GM12878 (cell line): ENCODE measurements around the gene GALNTL6. TPM values are rescaled to one million over a fixed set of nuclear protein-coding genes. Genes with fewer than 3 reads are reported as not detected.
A peak's percentile ranks its signal among the peaks of the same experiment; 100 is the strongest.

Source experiments
- ATAC-seq: fragments of 200-7000 bp; cut with Tn5 transposase; 3 replicates; pipeline ENCODE4 v1.9.1; 2020; ENCODE audit warnings: mild to moderate bottlenecking, moderate library complexity
- BruUV-seq: library from RNA; stranded (reverse); fragments of 400-500 nt; replicated peaks from 2 replicates; lab custom pipeline; 2021; lab: Mats Ljungman, UMichigan
- CTCF ChIA-PET: fragments of 300-600 bp; sonication (Branson Sonifier 250); formaldehyde crosslinking; extraction: SDS; loops from one replicate; lab custom pipeline; 2021; ENCODE audit warnings: inconsistent platforms; lab: Yijun Ruan, JAX
- POLR2A ChIA-PET: fragments of 350-600 bp; formaldehyde crosslinking; extraction: SDS; loops from one replicate; lab custom pipeline; 2021; ENCODE audit warnings: inconsistent platforms; lab: Charles Lee
- RAD21 ChIA-PET: fragments of 300-600 bp; sonication (Branson Sonifier 250); formaldehyde crosslinking; loops from one replicate; lab custom pipeline; 2023; ENCODE audit warnings: antibody characterized with exemption; ENCODE audit not compliant: unreplicated experiment; lab: Charles Lee
- SMC1A ChIA-PET: fragments of 300-600 bp; sonication (Branson Sonifier 250); formaldehyde crosslinking; loops from one replicate; lab custom pipeline; 2023; ENCODE audit not compliant: unreplicated experiment, uncharacterized antibody; lab: Charles Lee
- DNase-seq: peaks from one replicate; pipeline ENCODE4 v3.0.0-alpha.2; 2011; ENCODE audit warnings: low read depth, low spot score
- FAIRE-seq: peaks from 3 replicates; lab custom pipeline; 2011; peaks lifted over from hg19 to GRCh38; lab: Jason Lieb, UNC
- H2AFZ ChIP-seq: 2 replicates; pipeline ENCODE4 v1.6.0; 2011; ENCODE audit warnings: low read depth, low read length, control low read depth; ENCODE audit not compliant: control insufficient read depth
- H3K27ac ChIP-seq: 2 replicates; pipeline ENCODE4 v1.5.1; 2011; ENCODE audit warnings: control low read depth; ENCODE audit not compliant: control insufficient read depth, insufficient read depth
- H3K27me3 ChIP-seq, 2 experiments: replicated peaks in 1 of 2; 2 replicates each; pipeline versions ENCODE4 v1.6.0 to v1.6.1; 2011; ENCODE audit warnings: low read length in 1 of 2; ENCODE audit not compliant: control insufficient read depth in 2 of 2, insufficient read depth in 2 of 2
- H3K36me3 ChIP-seq, 2 experiments: 2 replicates each; pipeline ENCODE4 v1.5.1; 2011; ENCODE audit warnings: low read length in 1 of 2; ENCODE audit not compliant: control insufficient read depth in 2 of 2, insufficient read depth in 2 of 2
- H3K4me1 ChIP-seq: 2 replicates; pipeline ENCODE4 v1.6.1; 2011; ENCODE audit warnings: mild to moderate bottlenecking, low read length, moderate library complexity, mixed read lengths; ENCODE audit not compliant: control insufficient read depth, insufficient read depth
- H3K4me2 ChIP-seq: 2 replicates; pipeline ENCODE4 v1.6.0; 2011; ENCODE audit warnings: control low read depth; ENCODE audit not compliant: control insufficient read depth, insufficient read depth
- H3K4me3 ChIP-seq: fragments of 200-600 bp; sonication (generic); 2 replicates; pipeline ENCODE4 v1.5.1; 2016
- H3K79me2 ChIP-seq: 2 replicates; pipeline ENCODE4 v1.6.0; 2011; ENCODE audit warnings: low read length; ENCODE audit not compliant: control insufficient read depth, insufficient read depth
- H3K9ac ChIP-seq: 2 replicates; pipeline ENCODE4 v1.8.0; 2011; ENCODE audit warnings: low read length, control low read depth, mixed read lengths; ENCODE audit not compliant: control insufficient read depth, insufficient read depth
- H3K9me3 ChIP-seq: replicated peaks from 3 replicates; pipeline ENCODE4 v1.5.1; 2011; ENCODE audit warnings: mild to moderate bottlenecking, low read length; ENCODE audit not compliant: control insufficient read depth, insufficient read depth
- H4K20me1 ChIP-seq: 2 replicates; pipeline ENCODE4 v1.6.0; 2011; ENCODE audit not compliant: control insufficient read depth, insufficient read depth
- BACH1 ChIP-seq: fragments of 450-650 bp; IDR thresholded peaks from 2 replicates; pipeline ENCODE4 v1.6.1; 2017; ENCODE audit warnings: mild to moderate bottlenecking, borderline replicate concordance
- BHLHE40 ChIP-seq, 2 experiments: fragments of 450-650 bp in 1 of 2; IDR thresholded peaks; 2 replicates each; pipeline ENCODE4 v1.6.1; 2011 to 2017; ENCODE audit warnings: low read depth in 2 of 2, borderline replicate concordance in 1 of 2, improper control_type of control experiment in 1 of 2, low read length in 1 of 2, mild to moderate bottlenecking in 1 of 2
- CHD2 ChIP-seq: IDR thresholded peaks from 2 replicates; pipeline ENCODE4 v1.6.1; 2011; ENCODE audit warnings: low read depth, low read length, improper control_type of control experiment, borderline replicate concordance
- CREB1 ChIP-seq: IDR thresholded peaks from 2 replicates; pipeline ENCODE4 v1.6.1; 2012; ENCODE audit warnings: low read depth, mild to moderate bottlenecking, inconsistent platforms
- CREM ChIP-seq: IDR thresholded peaks from 2 replicates; pipeline ENCODE4 v1.6.1; 2014; ENCODE audit warnings: antibody characterized with exemption, low read depth
- EED ChIP-seq: sonication (generic); IDR thresholded peaks from 2 replicates; pipeline ENCODE4 v1.6.1; 2016; ENCODE audit warnings: antibody characterized with exemption, low read depth
- ETV6 ChIP-seq, 2 experiments: fragments of 450-650 bp in 1 of 2; IDR thresholded peaks in 1 of 2; conservative IDR thresholded peaks in 1 of 2; 2 replicates each; pipeline ENCODE4 v1.6.1; 2014; ENCODE audit warnings: antibody characterized with exemption in 1 of 2, borderline replicate concordance in 1 of 2, low read depth in 1 of 2, mild to moderate bottlenecking in 1 of 2, moderate library complexity in 1 of 2
- FOXM1 ChIP-seq: IDR thresholded peaks from 2 replicates; pipeline ENCODE4 v1.6.1; 2012; ENCODE audit warnings: low read depth, mild to moderate bottlenecking, inconsistent platforms, low read length, moderate library complexity
- JUNB ChIP-seq: IDR thresholded peaks from 2 replicates; pipeline ENCODE4 v1.6.1; 2016; ENCODE audit warnings: antibody characterized with exemption, mild to moderate bottlenecking
- JUND ChIP-seq: IDR thresholded peaks from 2 replicates; pipeline ENCODE4 v1.6.1; 2012; ENCODE audit warnings: low read depth, mild to moderate bottlenecking, low read length, improper control_type of control experiment, moderate library complexity
- KAT2A ChIP-seq: conservative IDR thresholded peaks from 2 replicates; pipeline ENCODE4 v1.6.1; 2011; ENCODE audit warnings: low read depth, low read length; ENCODE audit not compliant: control insufficient read depth
- MEF2A ChIP-seq: IDR thresholded peaks from 2 replicates; pipeline ENCODE4 v1.6.1; 2011; ENCODE audit warnings: low read depth, mild to moderate bottlenecking, low read length, moderate library complexity; ENCODE audit not compliant: insufficient read depth
- NFIC ChIP-seq: IDR thresholded peaks from 2 replicates; pipeline ENCODE4 v1.6.1; 2012; ENCODE audit warnings: low read depth, mild to moderate bottlenecking, inconsistent platforms, low read length, moderate library complexity
- NR2C2 ChIP-seq: IDR thresholded peaks from 2 replicates; pipeline ENCODE4 v1.6.1; 2011; ENCODE audit warnings: borderline replicate concordance, low read depth; ENCODE audit not compliant: control insufficient read depth, insufficient read length
- RAD21 ChIP-seq: IDR thresholded peaks from 2 replicates; pipeline ENCODE4 v1.6.1; 2011; ENCODE audit warnings: mild to moderate bottlenecking, low read depth, low read length, moderate library complexity; ENCODE audit not compliant: insufficient read depth
- SIN3A ChIP-seq: IDR thresholded peaks from 2 replicates; pipeline ENCODE4 v1.6.1; 2012; ENCODE audit warnings: low read depth, low read length, improper control_type of control experiment
- SMAD1 ChIP-seq: fragments of 450-650 bp; IDR thresholded peaks from 2 replicates; pipeline ENCODE4 v1.6.1; 2018; ENCODE audit warnings: mild to moderate bottlenecking, low read depth; ENCODE audit not compliant: partially characterized antibody
- TAF1 ChIP-seq: IDR thresholded peaks from 2 replicates; pipeline ENCODE4 v1.6.1; 2011; ENCODE audit warnings: mild to moderate bottlenecking, low read depth, low read length, borderline replicate concordance
- TCF7 ChIP-seq: IDR thresholded peaks from 2 replicates; pipeline ENCODE4 v1.6.1; 2014; ENCODE audit warnings: antibody characterized with exemption, borderline replicate concordance
- WRNIP1 ChIP-seq: IDR thresholded peaks from 2 replicates; pipeline ENCODE4 v1.6.1; 2011; ENCODE audit warnings: low read depth, low read length, improper control_type of control experiment, borderline replicate concordance
- ZZZ3 ChIP-seq: IDR thresholded peaks from 2 replicates; pipeline ENCODE4 v1.6.1; 2011; ENCODE audit warnings: low read depth; ENCODE audit not compliant: control insufficient read depth, insufficient read length
- WGBS: methylation state at CpG from one replicate; pipeline ENCODE4 v1.1.6; 2016; ENCODE audit warnings: low lambda C conversion rate; ENCODE audit not compliant: insufficient replicate concordance, insufficient coverage; ENCODE audit errors: missing lambda C conversion rate; 5-methylcytosine and 5-hydroxymethylcytosine counted together
- in situ Hi-C: fragments of 300-500 bp; cut with MboI; formaldehyde crosslinking; loops from 9 replicates; pipeline ENCODE4 v1.14.3; 2018; ENCODE audit warnings: mixed read lengths
- intact Hi-C: fragments of 100-400 bp; cut with micrococcal nuclease; formaldehyde crosslinking; loops from one replicate; pipeline ENCODE4 v1.14.2; 2022; ENCODE audit not compliant: unreplicated experiment
- polyA plus RNA-seq, 11 experiments: library from polyadenylated mRNA; depleted of rRNA in 4 of 11; unstranded in 6 of 11; stranded (reverse) in 5 of 11; fragments of >200 nt; fragmentation: Nextera tagmentation in 4 of 11; fragmentation: Illumina TruSeq in 1 of 11; extraction: Ambion mirVana in 4 of 11; extraction: Trizol in 1 of 11; gene quantifications; 1 replicate in 1 of 11; 2 replicates in 10 of 11; pipeline versions ENCODE4 v1.2.1 to v1.2.3, GENCODE V29; 2011 to 2016; ENCODE audit warnings: inconsistent platforms in 2 of 11, missing spikeins in 2 of 11, low read depth in 1 of 11
- total RNA-seq, 4 experiments: library from RNA; depleted of rRNA in 3 of 4; stranded (reverse); fragments of >200 nt in 3 of 4; fragmentation: Illumina TruSeq in 1 of 4; extraction: Trizol in 1 of 4; gene quantifications; 2 replicates each; pipeline versions ENCODE4 v1.2.1 to v1.2.3, GENCODE V29; 2013 to 2021
- TF ChIP-seq, protein P1 (sequence below): fragments of 450-650 bp; IDR thresholded peaks from 2 replicates; pipeline ENCODE4 v1.6.1; 2017; ENCODE audit warnings: mild to moderate bottlenecking, moderate library complexity

The GALNTL6 gene
- total and polyA plus RNA-seq, 10 of the 15 experiments (the other 5 are each of a cell fraction or from before 2014, with no cell fraction given) = 0.01 to 0.29 TPM; not detected in 8

DNA sequence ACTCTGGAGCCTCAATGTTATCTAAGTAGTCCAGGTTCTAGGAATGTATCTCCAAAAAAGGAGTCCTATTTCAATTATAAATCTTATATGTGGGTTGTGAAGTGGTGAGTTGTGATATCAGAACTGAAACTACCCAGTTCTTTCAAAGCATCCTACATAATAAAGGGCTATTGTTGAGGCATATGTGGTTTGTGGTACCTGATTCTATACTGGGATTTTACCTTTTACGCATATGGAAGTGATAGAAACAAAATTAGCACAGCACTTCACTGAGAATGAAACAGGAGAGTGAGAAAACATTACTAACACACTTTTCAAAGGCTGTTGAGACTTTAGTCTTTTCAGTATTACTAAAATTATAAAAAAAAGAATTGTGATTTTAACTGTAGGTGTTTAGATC, 937.7 kb downstream of the GALNTL6 start:
- Histone ChIP-seq H3K79me2 (no peaks in the 10 kb centered on the region), H3K27ac (no peak overlapping the region), H3K9ac (no peak overlapping the region), H3K4me1 (peaks cover 6% of the 10 kb centered on the region), H3K4me3 (no peak overlapping the region), H3K9me3 (no peaks in the 10 kb centered on the region), H3K27me3 (no peaks in the 10 kb centered on the region), H3K4me2 (no peak overlapping the region), H4K20me1 (no peaks in the 10 kb centered on the region), H2AFZ (no peak overlapping the region), H3K36me3 (no peaks in the 10 kb centered on the region)
- 0% methylated on average over 1 of the region's 1 CpG for WGBS
- RAD21 ChIA-PET = no interaction called here
- CTCF ChIA-PET = no interaction called here
- BruUV-seq = no TSS peak
- FAIRE-seq = no peak
- DNase-seq = peak; percentile 13
- SMC1A ChIA-PET = interaction anchor here (1.0 kb wide), 1 partner anchor 46 kb away, joined by 3 read pairs; no protein-coding TSS in a partner anchor
- peak; percentile 98 for ATAC-seq
- intact Hi-C loops = no loop called here
- in situ Hi-C loops = no loop called here
- POLR2A ChIA-PET = no interaction called here
- TF ChIP-seq NFIC = peak; percentile 95
- peak; percentile 90 for TF ChIP-seq TCF7
- TF ChIP-seq EED = peak; percentile 47; the same call in 1 of the 2 replicates
- peak; percentile 58; the same call in 1 of the 2 replicates for TF ChIP-seq JUND
- no peak for TF ChIP-seq SIN3A
- TF ChIP-seq SMAD1 = peak; percentile 47
- TF ChIP-seq ETV6 (conservative IDR thresholded peaks at IDR 0.05 in 1 of 2, IDR thresholded peaks at IDR 0.05 in 1 of 2; ENCODE audit: borderline replicate concordance in 1 of 2, low read depth in 1 of 2) = peak in 1 of 2 experiments; percentile 16; a peak in 1 of 4 replicates
- peak; percentile 85; the same call in 1 of the 2 replicates for TF ChIP-seq MEF2A
- no peak for TF ChIP-seq NR2C2
- TF ChIP-seq, protein P1, sequence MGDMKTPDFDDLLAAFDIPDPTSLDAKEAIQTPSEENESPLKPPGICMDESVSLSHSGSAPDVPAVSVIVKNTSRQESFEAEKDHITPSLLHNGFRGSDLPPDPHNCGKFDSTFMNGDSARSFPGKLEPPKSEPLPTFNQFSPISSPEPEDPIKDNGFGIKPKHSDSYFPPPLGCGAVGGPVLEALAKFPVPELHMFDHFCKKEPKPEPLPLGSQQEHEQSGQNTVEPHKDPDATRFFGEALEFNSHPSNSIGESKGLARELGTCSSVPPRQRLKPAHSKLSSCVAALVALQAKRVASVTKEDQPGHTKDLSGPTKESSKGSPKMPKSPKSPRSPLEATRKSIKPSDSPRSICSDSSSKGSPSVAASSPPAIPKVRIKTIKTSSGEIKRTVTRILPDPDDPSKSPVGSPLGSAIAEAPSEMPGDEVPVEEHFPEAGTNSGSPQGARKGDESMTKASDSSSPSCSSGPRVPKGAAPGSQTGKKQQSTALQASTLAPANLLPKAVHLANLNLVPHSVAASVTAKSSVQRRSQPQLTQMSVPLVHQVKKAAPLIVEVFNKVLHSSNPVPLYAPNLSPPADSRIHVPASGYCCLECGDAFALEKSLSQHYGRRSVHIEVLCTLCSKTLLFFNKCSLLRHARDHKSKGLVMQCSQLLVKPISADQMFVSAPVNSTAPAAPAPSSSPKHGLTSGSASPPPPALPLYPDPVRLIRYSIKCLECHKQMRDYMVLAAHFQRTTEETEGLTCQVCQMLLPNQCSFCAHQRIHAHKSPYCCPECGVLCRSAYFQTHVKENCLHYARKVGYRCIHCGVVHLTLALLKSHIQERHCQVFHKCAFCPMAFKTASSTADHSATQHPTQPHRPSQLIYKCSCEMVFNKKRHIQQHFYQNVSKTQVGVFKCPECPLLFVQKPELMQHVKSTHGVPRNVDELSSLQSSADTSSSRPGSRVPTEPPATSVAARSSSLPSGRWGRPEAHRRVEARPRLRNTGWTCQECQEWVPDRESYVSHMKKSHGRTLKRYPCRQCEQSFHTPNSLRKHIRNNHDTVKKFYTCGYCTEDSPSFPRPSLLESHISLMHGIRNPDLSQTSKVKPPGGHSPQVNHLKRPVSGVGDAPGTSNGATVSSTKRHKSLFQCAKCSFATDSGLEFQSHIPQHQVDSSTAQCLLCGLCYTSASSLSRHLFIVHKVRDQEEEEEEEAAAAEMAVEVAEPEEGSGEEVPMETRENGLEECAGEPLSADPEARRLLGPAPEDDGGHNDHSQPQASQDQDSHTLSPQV = no peak
- TF ChIP-seq CHD2 = peak; percentile 47; the same call in 1 of the 2 replicates
- TF ChIP-seq RAD21 = no peak
- TF ChIP-seq FOXM1 = peak; percentile 89
- TF ChIP-seq TAF1 = no peak
- TF ChIP-seq BHLHE40 (IDR thresholded peaks at IDR 0.05; ENCODE audit: borderline replicate concordance in 1 of 2, low read depth in 2 of 2, low read length in 1 of 2) = peak; percentile 46 to 62
- TF ChIP-seq CREM = peak; percentile 63; the same call in 1 of the 2 replicates
- TF ChIP-seq WRNIP1 = no peak
- TF ChIP-seq KAT2A = no peak
- no peak for TF ChIP-seq ZZZ3
- peak; percentile 53; the same call in 1 of the 2 replicates for TF ChIP-seq CREB1
- peak; percentile 87 for TF ChIP-seq JUNB
- peak; percentile 88; the same call in 1 of the 2 replicates for TF ChIP-seq BACH1
